ENCODE measurements around the gene ZNF24.

GRCh38 chr18:35331367-35332087, 12.7 kb downstream of the ZNF24 start:
- no peak for TF ChIP-seq CTCF (IDR thresholded peaks at IDR 0.05)
- TF ChIP-seq POLR2AphosphoS5 (IDR thresholded peaks at IDR 0.05): no peak
- TF ChIP-seq POLR2A (IDR thresholded peaks at IDR 0.05): no peak
- TF ChIP-seq EP300 (IDR thresholded peaks at IDR 0.05): no peak
